GM12891 (cell line): ENCODE measurements around the gene MAG.

Experiments used
- DNase-seq: peaks from one replicate; pipeline ENCODE4 v3.0.0; 2011; ENCODE audit warnings: low spot score; ENCODE audit not compliant: insufficient read length
- FAIRE-seq: peaks from 2 replicates; lab custom pipeline; 2011; peaks lifted over from hg19 to GRCh38; lab: Jason Lieb, UNC
- PAX5 ChIP-seq: IDR thresholded peaks from 2 replicates; pipeline ENCODE4 v1.6.1; 2011; ENCODE audit warnings: low read length, moderate library complexity, mild to moderate bottlenecking; ENCODE audit not compliant: insufficient read depth, severe bottlenecking
- POLR2A ChIP-seq: IDR thresholded peaks from 2 replicates; pipeline ENCODE4 v1.6.1; 2011; ENCODE audit warnings: low read depth, low read length, control low read depth
- POLR2AphosphoS5 ChIP-seq: IDR thresholded peaks from 2 replicates; pipeline ENCODE4 v1.6.1; 2011; ENCODE audit warnings: low read depth, low read length, control low read depth
- POU2F2 ChIP-seq: IDR thresholded peaks from 2 replicates; pipeline ENCODE4 v1.6.1; 2011; ENCODE audit warnings: low read depth, mild to moderate bottlenecking, control low read depth, low read length, moderate library complexity
- SPI1 ChIP-seq: IDR thresholded peaks from 2 replicates; pipeline ENCODE4 v1.6.1; 2011; ENCODE audit warnings: low read depth, low read length, control low read depth
- TAF1 ChIP-seq: IDR thresholded peaks from 2 replicates; pipeline ENCODE4 v1.6.1; 2011; ENCODE audit warnings: low read depth, low read length, control low read depth

The MAG gene

DNA sequence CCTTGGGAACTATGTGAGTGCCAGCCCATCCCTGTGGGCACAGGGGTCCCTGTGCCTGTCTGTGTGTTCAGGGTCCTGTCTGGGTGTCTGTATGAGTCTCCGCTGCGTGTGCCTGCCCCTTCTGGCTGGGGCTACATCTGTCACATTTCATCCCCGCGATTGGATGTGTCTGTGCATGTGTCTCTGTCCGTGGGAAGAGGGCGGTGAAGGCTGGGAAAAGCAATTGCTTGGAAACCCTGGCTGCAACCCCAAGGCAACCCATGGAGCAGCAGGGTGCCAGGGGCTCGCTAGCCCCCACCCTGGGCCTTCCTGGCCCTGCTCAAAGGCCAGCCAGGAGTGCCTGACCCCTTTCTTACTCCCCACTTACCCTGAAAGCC is 1.4 kb downstream of the MAG start:
- TF ChIP-seq SPI1 (no peak), PAX5 (no peak), POU2F2 (no peak), TAF1 (no peak), POLR2AphosphoS5 (no peak), POLR2A (no peak)
- no peak for FAIRE-seq

DNA sequence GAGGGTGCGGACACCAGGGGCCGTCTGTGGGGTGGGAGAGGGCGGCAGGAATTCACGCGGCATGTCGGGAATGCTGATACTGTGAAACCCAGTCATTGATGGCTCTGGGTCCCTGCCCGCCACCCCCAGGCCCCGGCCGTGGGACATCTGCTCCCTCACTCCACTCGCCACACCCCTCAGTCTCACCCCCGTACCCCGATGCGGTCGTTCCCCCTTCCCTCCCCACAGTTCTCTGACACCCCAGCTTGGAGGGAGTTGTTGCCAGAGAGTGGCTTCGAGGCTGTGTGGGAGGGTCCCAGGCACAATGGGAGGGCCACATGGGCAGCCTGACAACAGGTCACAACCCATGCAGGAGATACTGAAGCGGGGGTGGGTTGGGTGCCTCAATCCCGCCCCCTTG is 1.8 kb downstream of the MAG start:
- DNase-seq (no peak), FAIRE-seq (no peak)
- TF ChIP-seq POLR2AphosphoS5 (no peak), POU2F2 (no peak), PAX5 (no peak), POLR2A (no peak), TAF1 (no peak), SPI1 (no peak)

More for the DNA sequence above, 1.4 kb downstream of the MAG start:
- no peak for DNase-seq

DNA sequence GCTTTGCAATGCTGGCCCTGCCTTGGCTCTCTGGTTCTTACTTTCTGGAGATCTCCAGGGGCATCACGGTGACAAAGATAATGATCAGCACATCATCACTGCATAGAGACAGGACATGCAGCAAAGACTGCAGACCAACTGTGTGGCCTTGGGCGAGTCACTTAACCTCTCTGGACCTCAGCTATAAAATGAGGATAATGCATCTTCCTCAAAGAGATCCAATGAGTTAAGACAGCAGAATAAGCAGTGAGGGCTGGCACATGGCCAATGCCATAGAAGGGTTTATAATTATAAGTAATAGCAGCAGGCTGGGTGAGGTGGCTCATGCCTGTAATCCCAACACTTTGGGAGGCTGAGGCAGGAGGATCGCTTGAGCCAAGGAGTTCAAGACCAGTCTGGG is 2.4 kb downstream of the MAG start:
- FAIRE-seq (no peak), DNase-seq (no peak)
- TF ChIP-seq POLR2A (no peak), TAF1 (no peak), POU2F2 (no peak), POLR2AphosphoS5 (no peak), SPI1 (no peak), PAX5 (no peak)

DNA sequence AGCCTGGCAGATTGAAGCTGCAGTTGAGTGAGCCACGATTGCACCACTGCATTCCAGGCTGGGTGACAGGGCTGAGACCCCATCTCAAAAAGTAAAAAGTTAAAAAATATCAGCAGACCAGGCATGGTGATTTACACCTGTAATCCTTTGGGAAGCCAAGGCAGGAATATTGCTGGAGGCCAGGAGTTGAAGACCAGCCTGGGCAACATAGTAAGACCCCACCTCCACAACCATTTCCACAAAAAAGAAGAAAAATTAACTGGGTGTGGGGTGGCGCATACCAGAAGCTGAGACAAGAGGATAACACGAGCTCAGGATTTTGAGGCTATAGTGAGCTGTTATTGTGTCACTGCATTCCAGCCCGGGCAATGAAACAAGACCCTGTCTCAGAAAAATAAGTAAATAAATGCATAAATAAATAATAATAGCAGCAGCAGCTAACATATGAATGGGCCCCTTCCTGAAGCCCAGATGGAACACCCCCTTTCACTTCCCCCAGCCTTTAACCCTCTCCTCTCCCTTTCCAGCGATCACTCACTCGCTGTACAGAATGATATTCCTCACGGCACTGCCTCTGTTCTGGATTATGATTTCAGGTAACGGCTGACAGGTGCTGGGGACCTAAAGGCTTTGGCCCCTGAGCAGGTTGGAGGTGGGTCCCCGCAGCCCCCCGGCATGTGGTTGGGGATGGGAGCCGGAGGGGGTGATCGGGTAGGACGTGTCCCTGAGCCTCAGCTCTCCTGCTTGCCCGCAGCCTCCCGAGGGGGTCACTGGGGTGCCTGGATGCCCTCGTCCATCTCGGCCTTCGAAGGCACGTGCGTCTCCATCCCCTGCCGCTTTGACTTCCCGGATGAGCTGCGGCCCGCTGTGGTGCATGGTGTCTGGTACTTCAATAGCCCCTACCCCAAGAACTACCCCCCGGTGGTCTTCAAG is 3.2 kb downstream of the MAG start:
- FAIRE-seq, result no peak
- DNase-seq, result no peak
- no peak for TF ChIP-seq POLR2A

- no peak for FAIRE-seq
- no peak for TF ChIP-seq POU2F2
- TF ChIP-seq TAF1, result no peak
- TF ChIP-seq POLR2AphosphoS5, result no peak
- TF ChIP-seq POLR2A, result no peak
- TF ChIP-seq PAX5, result no peak
- no peak for TF ChIP-seq SPI1
- DNase-seq, result peak; percentile 73
Measured at GRCh38 chr19:35295792-35296462, 4.0 kb downstream of the MAG start.

DNA sequence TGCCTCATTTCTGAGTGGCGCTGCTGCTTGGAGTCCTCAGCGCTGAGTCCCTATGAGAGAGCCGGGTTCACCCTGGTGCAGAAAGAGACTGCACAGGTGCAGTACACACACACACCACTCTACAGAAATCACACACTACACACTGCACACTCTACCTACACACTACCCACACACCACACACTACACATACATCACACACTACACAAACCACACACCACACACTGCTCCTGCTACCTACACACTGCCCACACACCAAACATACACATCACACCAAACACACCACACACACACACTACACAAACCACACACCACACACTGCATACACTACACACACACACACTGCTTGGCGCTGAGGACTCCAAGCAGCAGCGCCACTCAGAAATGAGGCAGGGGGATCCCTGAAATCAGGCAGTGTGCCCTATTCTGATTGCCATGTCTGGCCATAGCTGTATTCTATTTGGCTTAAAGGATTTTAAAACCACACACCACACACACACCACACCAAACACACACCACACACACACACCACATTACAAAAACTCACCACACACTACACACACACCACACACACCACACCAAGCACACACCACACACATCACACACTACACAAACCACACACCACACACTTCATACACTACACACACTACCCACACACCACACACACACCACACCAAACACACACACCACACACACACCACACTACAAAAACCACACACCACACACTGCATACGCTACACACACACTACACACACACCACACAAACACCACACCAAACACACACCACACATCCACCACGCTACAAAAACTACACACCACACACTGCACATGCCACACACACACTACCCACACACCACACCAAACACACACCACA is 4.9 kb downstream of the MAG start:
- no peak for DNase-seq
- peak; percentile 98 for FAIRE-seq
- no peak for TF ChIP-seq POLR2A
- no peak for TF ChIP-seq SPI1
- no peak for TF ChIP-seq PAX5
- TF ChIP-seq POU2F2, result no peak
- no peak for TF ChIP-seq TAF1
- no peak for TF ChIP-seq POLR2AphosphoS5

DNA sequence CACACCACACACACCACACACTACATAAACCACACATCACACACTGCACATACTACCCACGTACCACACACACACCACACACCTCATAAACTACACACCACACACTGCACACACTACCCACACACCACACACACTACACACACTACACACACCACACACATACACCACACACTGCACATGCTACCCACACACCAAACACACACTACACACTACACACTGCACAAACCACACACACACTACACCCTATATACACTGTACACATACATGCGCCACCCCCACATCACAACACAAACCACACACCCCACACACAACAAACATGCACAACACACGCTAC is 5.5 kb downstream of the MAG start:
- FAIRE-seq, result no peak
- no peak for TF ChIP-seq TAF1
- no peak for TF ChIP-seq PAX5
- TF ChIP-seq POU2F2, result no peak
- no peak for TF ChIP-seq POLR2A
- TF ChIP-seq POLR2AphosphoS5, result no peak
- no peak for TF ChIP-seq SPI1
- no peak for DNase-seq

GRCh38 chr19:35297922-35298321 is 6.0 kb downstream of the MAG start:
- no peak for TF ChIP-seq PAX5
- no peak for TF ChIP-seq TAF1
- TF ChIP-seq SPI1, result no peak
- TF ChIP-seq POLR2A, result no peak
- no peak for TF ChIP-seq POU2F2
- TF ChIP-seq POLR2AphosphoS5, result no peak
- FAIRE-seq (no peak), DNase-seq (no peak)

DNA sequence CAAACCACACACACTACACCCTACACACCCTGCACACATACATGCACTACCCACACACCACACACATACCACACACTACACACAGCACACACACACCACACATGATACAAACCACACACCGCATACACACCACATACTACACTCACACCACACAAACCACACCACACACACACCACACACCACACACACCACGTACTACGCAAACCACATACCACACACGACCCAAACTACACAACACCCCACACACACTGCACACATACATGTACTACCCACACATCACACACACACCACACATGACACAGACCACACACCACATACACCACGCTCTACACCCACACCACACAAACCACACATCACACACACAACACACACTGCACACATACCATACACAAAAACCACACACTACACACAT is 6.6 kb downstream of the MAG start:
- DNase-seq (no peak), FAIRE-seq (no peak)
- no peak for TF ChIP-seq POU2F2
- no peak for TF ChIP-seq TAF1
- TF ChIP-seq PAX5, result no peak
- TF ChIP-seq POLR2A, result no peak
- TF ChIP-seq POLR2AphosphoS5, result no peak
- no peak for TF ChIP-seq SPI1
